ENCODE results near the gene PRKN. TPM values are rescaled to one million over a fixed set of nuclear protein-coding genes. Genes with fewer than 3 reads are reported as not detected.

The PRKN gene
- total and polyA plus RNA-seq, 2 experiments from 2014 or later = 0.10 to 0.84 TPM

GRCh38 chr6:162217058-162217457 is 510.5 kb downstream of the PRKN start:
- H3K4me3 Mint-ChIP-seq = no peak overlapping the region
- peaks cover 1% of the 10 kb centered on the region; the same call in 2 of the 3 replicates for H3K4me1 Mint-ChIP-seq

More at GRCh38 chr6:162217058-162217457, 510.5 kb downstream of the PRKN start:
- no peak overlapping the region for H2AFZ ChIP-seq
- no peaks in the 10 kb centered on the region for H3K36me3 ChIP-seq (ENCODE audit: insufficient read depth)
- TF ChIP-seq STAT1 (IDR thresholded peaks at IDR 0.05; ENCODE audit: unreplicated experiment) (no peak), JUNB (IDR thresholded peaks at IDR 0.05; ENCODE audit: unreplicated experiment) (no peak)
- TF ChIP-seq, protein P1, sequence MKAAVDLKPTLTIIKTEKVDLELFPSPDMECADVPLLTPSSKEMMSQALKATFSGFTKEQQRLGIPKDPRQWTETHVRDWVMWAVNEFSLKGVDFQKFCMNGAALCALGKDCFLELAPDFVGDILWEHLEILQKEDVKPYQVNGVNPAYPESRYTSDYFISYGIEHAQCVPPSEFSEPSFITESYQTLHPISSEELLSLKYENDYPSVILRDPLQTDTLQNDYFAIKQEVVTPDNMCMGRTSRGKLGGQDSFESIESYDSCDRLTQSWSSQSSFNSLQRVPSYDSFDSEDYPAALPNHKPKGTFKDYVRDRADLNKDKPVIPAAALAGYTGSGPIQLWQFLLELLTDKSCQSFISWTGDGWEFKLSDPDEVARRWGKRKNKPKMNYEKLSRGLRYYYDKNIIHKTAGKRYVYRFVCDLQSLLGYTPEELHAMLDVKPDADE (IDR thresholded peaks at IDR 0.05) = no peak
- TF ChIP-seq, protein P2, sequence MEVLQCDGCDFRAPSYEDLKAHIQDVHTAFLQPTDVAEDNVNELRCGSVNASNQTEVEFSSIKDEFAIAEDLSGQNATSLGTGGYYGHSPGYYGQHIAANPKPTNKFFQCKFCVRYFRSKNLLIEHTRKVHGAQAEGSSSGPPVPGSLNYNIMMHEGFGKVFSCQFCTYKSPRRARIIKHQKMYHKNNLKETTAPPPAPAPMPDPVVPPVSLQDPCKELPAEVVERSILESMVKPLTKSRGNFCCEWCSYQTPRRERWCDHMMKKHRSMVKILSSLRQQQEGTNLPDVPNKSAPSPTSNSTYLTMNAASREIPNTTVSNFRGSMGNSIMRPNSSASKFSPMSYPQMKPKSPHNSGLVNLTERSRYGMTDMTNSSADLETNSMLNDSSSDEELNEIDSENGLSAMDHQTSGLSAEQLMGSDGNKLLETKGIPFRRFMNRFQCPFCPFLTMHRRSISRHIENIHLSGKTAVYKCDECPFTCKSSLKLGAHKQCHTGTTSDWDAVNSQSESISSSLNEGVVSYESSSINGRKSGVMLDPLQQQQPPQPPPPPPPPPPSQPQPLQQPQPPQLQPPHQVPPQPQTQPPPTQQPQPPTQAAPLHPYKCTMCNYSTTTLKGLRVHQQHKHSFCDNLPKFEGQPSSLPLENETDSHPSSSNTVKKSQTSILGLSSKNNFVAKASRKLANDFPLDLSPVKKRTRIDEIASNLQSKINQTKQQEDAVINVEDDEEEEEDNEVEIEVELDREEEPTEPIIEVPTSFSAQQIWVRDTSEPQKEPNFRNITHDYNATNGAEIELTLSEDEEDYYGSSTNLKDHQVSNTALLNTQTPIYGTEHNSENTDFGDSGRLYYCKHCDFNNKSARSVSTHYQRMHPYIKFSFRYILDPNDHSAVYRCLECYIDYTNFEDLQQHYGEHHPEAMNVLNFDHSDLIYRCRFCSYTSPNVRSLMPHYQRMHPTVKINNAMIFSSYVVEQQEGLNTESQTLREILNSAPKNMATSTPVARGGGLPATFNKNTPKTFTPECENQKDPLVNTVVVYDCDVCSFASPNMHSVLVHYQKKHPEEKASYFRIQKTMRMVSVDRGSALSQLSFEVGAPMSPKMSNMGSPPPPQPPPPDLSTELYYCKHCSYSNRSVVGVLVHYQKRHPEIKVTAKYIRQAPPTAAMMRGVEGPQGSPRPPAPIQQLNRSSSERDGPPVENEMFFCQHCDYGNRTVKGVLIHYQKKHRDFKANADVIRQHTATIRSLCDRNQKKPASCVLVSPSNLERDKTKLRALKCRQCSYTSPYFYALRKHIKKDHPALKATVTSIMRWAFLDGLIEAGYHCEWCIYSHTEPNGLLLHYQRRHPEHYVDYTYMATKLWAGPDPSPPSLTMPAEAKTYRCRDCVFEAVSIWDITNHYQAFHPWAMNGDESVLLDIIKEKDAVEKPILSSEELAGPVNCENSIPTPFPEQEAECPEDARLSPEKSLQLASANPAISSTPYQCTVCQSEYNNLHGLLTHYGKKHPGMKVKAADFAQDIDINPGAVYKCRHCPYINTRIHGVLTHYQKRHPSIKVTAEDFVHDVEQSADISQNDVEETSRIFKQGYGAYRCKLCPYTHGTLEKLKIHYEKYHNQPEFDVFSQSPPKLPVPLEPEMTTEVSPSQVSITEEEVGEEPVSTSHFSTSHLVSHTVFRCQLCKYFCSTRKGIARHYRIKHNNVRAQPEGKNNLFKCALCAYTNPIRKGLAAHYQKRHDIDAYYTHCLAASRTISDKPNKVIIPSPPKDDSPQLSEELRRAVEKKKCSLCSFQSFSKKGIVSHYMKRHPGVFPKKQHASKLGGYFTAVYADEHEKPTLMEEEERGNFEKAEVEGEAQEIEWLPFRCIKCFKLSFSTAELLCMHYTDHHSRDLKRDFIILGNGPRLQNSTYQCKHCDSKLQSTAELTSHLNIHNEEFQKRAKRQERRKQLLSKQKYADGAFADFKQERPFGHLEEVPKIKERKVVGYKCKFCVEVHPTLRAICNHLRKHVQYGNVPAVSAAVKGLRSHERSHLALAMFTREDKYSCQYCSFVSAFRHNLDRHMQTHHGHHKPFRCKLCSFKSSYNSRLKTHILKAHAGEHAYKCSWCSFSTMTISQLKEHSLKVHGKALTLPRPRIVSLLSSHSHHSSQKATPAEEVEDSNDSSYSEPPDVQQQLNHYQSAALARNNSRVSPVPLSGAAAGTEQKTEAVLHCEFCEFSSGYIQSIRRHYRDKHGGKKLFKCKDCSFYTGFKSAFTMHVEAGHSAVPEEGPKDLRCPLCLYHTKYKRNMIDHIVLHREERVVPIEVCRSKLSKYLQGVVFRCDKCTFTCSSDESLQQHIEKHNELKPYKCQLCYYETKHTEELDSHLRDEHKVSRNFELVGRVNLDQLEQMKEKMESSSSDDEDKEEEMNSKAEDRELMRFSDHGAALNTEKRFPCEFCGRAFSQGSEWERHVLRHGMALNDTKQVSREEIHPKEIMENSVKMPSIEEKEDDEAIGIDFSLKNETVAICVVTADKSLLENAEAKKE (CRISPR knock-in tag; IDR thresholded peaks at IDR 0.05) = no peak
- no peak overlapping the region for H3K27ac Mint-ChIP-seq
- H3F3A ChIP-seq (replicated peaks; ENCODE audit: low read depth) = no peaks in the 10 kb centered on the region
- no peaks in the 10 kb centered on the region for H3K9me2 ChIP-seq (ENCODE audit: insufficient read depth)
- no peaks in the 10 kb centered on the region for H4K20me1 ChIP-seq (replicated peaks; ENCODE audit: insufficient read depth)
- no peaks in the 10 kb centered on the region for H3K9me3 Mint-ChIP-seq
- no peak for ATAC-seq
- H3K4me2 ChIP-seq = no peak overlapping the region
- H3K36me3 Mint-ChIP-seq (ENCODE audit: low read depth) = no peaks in the 10 kb centered on the region
- no peak overlapping the region for H3K27ac ChIP-seq (ENCODE audit: low read depth)
- no peak for DNase-seq (ENCODE audit: low spot score)
- H3K4me3 ChIP-seq = no peak overlapping the region
- no peaks in the 10 kb centered on the region for H3K27me3 Mint-ChIP-seq (ENCODE audit: insufficient read depth, low read depth, poor library complexity)
- no peaks in the 10 kb centered on the region for H3K4me1 ChIP-seq (ENCODE audit: insufficient read depth)
- no peaks in the 10 kb centered on the region for H3K27me3 ChIP-seq (ENCODE audit: insufficient read depth)
- no peaks in the 10 kb centered on the region for H3K79me2 ChIP-seq (replicated peaks; ENCODE audit: insufficient read depth)

Measured in GM23338 (cell line).